HepG2 (cell line): Measurements from ENCODE around the gene OR2V2.

Source experiments
- CBFB ChIP-seq: sonication (generic); formaldehyde crosslinking; IDR thresholded peaks from 2 replicates; pipeline ENCODE4 v1.4.0; 2020; ENCODE audit warnings: missing genetic modification reagents
- CCAR2 ChIP-seq: fragments of 200-400 bp; formaldehyde crosslinking; optimal IDR thresholded peaks from 2 replicates; pipeline ENCODE3; 2018; ENCODE audit warnings: low read depth, mild to moderate bottlenecking, low read length, moderate library complexity
- EZH2 ChIP-seq: conservative IDR thresholded peaks from 2 replicates; pipeline ENCODE4 v1.6.1; 2012; ENCODE audit warnings: mild to moderate bottlenecking, low read depth, low read length, moderate library complexity
- ZFP62 ChIP-seq: sonication (generic); formaldehyde crosslinking; IDR thresholded peaks from 2 replicates; pipeline ENCODE4 v1.4.0; 2020; ENCODE audit warnings: missing genetic modification reagents

DNA sequence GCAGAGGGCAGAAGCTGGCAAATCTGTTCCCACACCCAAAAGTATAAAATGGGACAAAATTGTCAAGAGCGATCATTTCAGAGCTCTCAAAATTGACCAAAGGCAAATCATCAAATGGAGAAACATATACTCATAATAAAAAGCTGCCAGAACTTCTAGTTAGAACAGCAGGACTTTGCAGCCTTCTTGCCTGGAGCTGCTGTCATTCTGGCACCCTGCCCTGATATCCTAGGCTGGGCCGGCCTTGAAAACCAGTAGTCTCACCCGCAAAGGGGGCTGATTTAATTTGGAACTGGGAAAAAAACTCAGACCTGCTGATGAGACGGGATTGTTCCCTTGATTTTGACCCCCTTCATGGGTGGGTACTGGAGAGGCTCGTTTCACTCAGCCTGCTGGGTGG, 34.9 kb upstream of the OR2V2 start:
- TF ChIP-seq CCAR2: no peak
- no peak for TF ChIP-seq CBFB (CRISPR knock-in tag)
- no peak for TF ChIP-seq ZFP62 (CRISPR knock-in tag)
- no peak for TF ChIP-seq EZH2
